NCI-H524 treated with DMSO at 0.1 percent for 48 hours (cell line): ENCODE data around the gene ERN2.

Experiments used
- DNase-seq: peaks from one replicate; lab custom pipeline; 2025; lab: John Stamatoyannopoulos, UW

The ERN2 gene

GRCh38 chr16:23640615-23640930 lies 72.4 kb downstream of the ERN2 start:
- DNase-seq: no peak
